ENCODE data around the gene EFCAB3. TPM values are rescaled to one million over a fixed set of nuclear protein-coding genes. Genes with fewer than 3 reads are reported as not detected.
"Not testable (repeated sequence)": the region's sequence is repeated elsewhere in the genome, so short reads cannot be mapped to it uniquely, and the experiment has no call there.

The EFCAB3 gene
- total and polyA plus RNA-seq, 12 donors = not detected

DNA sequence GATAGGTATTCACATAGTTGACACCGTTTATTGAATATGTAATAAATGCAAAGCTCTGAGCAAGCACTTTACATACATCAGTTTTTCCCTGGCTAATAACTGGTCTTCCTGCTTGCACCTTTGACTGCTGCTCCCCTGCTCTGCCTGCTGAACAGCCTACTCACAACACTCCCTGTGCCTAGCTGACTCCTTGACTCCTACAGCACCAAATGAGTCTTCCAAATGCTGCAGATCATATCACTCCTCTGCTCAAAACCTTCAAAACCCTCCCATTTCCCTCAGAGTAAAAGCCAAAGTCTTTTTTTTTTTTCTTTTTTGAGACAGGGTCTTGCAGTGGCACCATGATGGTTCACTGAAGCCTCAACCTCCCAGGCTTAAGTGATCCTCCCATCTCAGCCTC, 18.5 kb downstream of the EFCAB3 start:
- no peak for DNase-seq
- Histone ChIP-seq H3K27me3 (peaks cover 3% of the 10 kb centered on the region), H3K27ac (no peak overlapping the region), H3K4me1 (replicated peaks in 1 of 2) (no peaks in the 10 kb centered on the region), H3K4me3 (no peak overlapping the region), H3K9me3 (replicated peaks in 1 of 3) (no peaks in the 10 kb centered on the region), H3K36me3 (replicated peaks in 1 of 2) (no peaks in the 10 kb centered on the region)
- intact Hi-C loops (cut with DNase I) = no loop called here
- 93 to 96% (median 95%) methylated on average over 1 of the region's 1 CpG for WGBS, 4 donors
- TF ChIP-seq POLR2A (IDR thresholded peaks at IDR 0.05) = no peak
- TF ChIP-seq, protein P1, sequence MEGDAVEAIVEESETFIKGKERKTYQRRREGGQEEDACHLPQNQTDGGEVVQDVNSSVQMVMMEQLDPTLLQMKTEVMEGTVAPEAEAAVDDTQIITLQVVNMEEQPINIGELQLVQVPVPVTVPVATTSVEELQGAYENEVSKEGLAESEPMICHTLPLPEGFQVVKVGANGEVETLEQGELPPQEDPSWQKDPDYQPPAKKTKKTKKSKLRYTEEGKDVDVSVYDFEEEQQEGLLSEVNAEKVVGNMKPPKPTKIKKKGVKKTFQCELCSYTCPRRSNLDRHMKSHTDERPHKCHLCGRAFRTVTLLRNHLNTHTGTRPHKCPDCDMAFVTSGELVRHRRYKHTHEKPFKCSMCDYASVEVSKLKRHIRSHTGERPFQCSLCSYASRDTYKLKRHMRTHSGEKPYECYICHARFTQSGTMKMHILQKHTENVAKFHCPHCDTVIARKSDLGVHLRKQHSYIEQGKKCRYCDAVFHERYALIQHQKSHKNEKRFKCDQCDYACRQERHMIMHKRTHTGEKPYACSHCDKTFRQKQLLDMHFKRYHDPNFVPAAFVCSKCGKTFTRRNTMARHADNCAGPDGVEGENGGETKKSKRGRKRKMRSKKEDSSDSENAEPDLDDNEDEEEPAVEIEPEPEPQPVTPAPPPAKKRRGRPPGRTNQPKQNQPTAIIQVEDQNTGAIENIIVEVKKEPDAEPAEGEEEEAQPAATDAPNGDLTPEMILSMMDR (IDR thresholded peaks at IDR 0.05) = no peak

DNA sequence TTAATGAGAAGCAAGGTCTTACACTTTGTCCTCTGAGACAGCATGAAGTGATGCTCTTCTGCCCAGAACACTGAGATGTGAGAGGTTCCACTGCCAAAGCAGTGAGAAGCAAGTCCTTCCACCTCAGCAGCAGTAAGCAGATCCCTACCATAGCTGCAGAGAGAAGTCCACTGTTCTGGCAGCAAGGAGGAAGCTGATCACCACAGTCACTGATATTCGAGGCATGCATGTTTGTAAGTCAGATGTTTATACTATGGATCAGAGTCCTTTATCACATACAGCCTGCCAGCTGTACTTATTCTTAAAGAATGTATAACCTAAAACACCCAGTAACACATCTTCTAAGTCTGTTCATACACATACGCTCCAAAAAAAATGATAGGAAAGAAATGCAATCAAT, 25.1 kb downstream of the EFCAB3 start:
- H3K4me3 ChIP-seq = no peak overlapping the region
- DNase-seq = no peak
- H3K4me1 ChIP-seq (replicated peaks in 1 of 2) = no peaks in the 10 kb centered on the region
- intact Hi-C loops (cut with DNase I) = no loop called here
- no peaks in the 10 kb centered on the region for H3K27me3 ChIP-seq
- H3K9me3 ChIP-seq (replicated peaks in 1 of 3) = no peaks in the 10 kb centered on the region
- H3K36me3 ChIP-seq (replicated peaks in 1 of 2) = no peaks in the 10 kb centered on the region
- no peak overlapping the region for H3K27ac ChIP-seq
- 60 to 87% (median 70%) methylated on average over 2 of the region's 2 CpGs for WGBS, 4 donors
- no peak for TF ChIP-seq POLR2A (IDR thresholded peaks at IDR 0.05)
- TF ChIP-seq, protein P1 (IDR thresholded peaks at IDR 0.05) = no peak

DNA sequence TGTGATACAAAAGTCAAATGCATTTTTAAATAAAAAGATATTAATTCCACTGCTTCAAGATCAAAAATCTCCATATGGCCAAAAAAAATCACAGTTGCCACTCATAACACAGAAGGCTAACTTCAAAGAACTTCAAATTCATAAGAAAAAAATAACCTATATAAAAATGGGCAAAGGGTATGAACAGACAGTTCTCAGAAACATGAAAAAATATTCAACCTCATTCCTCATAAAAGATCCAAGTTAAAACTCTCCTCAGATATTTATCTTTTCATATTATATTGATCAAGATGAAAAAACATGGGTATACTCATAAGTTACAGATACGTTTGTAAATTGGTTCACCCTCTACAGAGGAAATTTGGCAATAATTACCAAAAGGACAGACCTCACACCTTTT, 32.7 kb downstream of the EFCAB3 start:
- H3K9me3 ChIP-seq (replicated peaks in 1 of 3); H3K4me3 ChIP-seq; H3K36me3 ChIP-seq (replicated peaks in 1 of 2); H3K4me1 ChIP-seq (replicated peaks in 1 of 2); intact Hi-C loops (cut with DNase I); H3K27ac ChIP-seq; H3K27me3 ChIP-seq; DNase-seq: not testable (repeated sequence)
- WGBS, 4 donors = 75 to 88% (median 81%) methylated on average over 1 of the region's 1 CpG

DNA sequence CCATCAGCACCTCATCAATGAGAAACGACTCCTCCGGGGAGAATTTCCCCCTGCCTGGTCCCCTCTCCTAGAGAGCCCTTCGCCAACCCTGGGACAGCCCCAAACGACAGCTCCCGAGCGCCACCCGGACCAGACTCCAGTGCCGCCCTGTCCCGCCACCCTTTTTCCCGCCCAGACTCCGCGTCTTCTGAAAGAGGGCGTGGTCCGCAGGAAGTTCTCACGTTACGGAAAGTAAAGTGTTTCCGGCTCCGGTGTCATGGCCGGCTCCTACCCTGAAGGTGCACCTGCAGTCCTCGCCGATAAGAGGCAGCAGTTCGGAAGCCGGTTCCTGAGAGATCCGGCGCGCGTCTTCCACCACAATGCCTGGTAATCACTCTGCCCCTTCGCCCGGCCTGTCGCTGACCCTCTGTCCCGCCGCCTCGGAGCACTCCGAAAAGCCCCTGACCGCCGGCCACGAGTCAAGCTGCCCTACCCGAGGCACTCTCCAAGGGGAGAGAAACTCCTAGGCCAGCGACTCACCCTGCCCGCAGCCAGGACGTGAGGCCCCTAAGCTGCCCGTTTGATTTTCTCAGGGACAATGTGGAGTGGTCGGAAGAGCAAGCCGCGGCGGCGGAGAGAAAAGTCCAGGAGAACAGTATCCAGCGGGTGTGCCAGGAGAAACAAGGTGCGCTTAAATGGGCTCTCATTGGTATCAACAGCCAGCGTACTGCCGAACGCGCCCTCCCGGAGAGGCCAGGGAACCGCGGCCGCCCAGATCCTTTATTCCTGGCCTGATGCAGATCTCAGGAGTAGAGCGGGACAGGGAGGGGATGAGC, 43.5 kb downstream of the EFCAB3 start, which contains the start of gene METTL2A:
TSS of gene METTL2A (plus strand) at position 251 of the 815 bp plus-strand sequence. CDS start at position 257, 6 bp downstream.
- H3K36me3 ChIP-seq (replicated peaks in 1 of 2); intact Hi-C loops (cut with DNase I); H3K9me3 ChIP-seq (replicated peaks in 1 of 3); H3K4me1 ChIP-seq (replicated peaks in 1 of 2); H3K27me3 ChIP-seq: not testable (repeated sequence)
- Histone ChIP-seq H3K27ac (peak within 1 kb of the TSS in 4 of 5 donors; percentile 36 to 87 (median 62)), H3K4me3 (peak within 1 kb of the TSS; percentile 39 to 85 (median 50))
- DNase-seq = peak; percentile 82 to 94 (median 88)
- TF ChIP-seq POLR2A (IDR thresholded peaks at IDR 0.05) = peak in 1 of 2 donors; percentile 69
- TF ChIP-seq, protein P1 (IDR thresholded peaks at IDR 0.05) = peak in 5 of 6 experiments; percentile 20 to 53 (median 26)
- 1% methylated on average over 30 to 58 of the region's 58 CpGs for WGBS, 4 donors

DNA sequence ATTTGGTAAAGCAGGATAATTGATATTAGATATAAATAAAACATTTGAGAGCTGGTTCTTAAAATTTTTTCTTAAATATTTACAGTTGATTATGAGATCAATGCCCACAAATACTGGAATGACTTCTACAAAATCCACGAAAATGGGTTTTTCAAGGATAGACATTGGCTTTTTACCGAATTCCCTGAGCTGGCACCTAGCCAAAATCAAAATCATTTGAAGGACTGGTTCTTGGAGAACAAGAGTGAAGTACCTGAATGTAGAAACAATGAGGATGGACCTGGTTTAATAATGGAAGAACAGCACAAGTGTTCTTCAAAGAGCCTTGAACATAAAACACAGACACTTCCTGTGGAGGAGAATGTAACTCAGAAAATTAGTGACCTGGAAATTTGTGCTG, 45.9 kb downstream of the EFCAB3 start:
- H3K4me1 ChIP-seq (replicated peaks in 1 of 2); H3K4me3 ChIP-seq; DNase-seq; H3K9me3 ChIP-seq (replicated peaks in 1 of 3); H3K27ac ChIP-seq; H3K27me3 ChIP-seq; intact Hi-C loops (cut with DNase I): not testable (repeated sequence)
- 54 to 73% (median 59%) methylated on average over 1 to 2 of the region's 2 CpGs for WGBS, 4 donors
- H3K36me3 ChIP-seq (replicated peaks in 1 of 2) = peaks cover 0 to 12% of the 10 kb centered on the region in 2 donors

DNA sequence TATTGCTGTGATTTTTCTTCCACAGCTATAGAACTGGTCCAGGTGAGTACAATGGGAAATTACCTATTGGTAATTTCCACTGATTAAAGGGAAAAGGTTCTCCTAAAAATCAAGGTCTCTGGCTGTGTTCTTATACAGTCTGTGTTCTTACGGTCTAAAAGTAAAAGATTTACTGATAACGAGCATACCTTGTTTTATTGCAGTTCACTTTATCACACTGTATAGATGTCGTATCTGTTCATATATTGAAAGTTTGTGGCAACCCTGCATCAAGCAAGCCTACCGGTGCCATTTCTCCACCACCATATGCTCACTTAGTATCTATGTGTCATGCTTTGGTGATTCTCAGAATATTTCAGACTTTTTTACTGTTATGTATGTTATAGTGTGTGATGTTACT, 54.9 kb downstream of the EFCAB3 start:
- intact Hi-C loops (cut with DNase I); H3K9me3 ChIP-seq (replicated peaks in 1 of 3); H3K4me1 ChIP-seq (replicated peaks in 1 of 2); H3K27ac ChIP-seq; H3K27me3 ChIP-seq; H3K36me3 ChIP-seq (replicated peaks in 1 of 2); DNase-seq; H3K4me3 ChIP-seq: not testable (repeated sequence)
- 94 to 98% (median 95%) methylated on average over 4 of the region's 4 CpGs for WGBS, 4 donors

DNA sequence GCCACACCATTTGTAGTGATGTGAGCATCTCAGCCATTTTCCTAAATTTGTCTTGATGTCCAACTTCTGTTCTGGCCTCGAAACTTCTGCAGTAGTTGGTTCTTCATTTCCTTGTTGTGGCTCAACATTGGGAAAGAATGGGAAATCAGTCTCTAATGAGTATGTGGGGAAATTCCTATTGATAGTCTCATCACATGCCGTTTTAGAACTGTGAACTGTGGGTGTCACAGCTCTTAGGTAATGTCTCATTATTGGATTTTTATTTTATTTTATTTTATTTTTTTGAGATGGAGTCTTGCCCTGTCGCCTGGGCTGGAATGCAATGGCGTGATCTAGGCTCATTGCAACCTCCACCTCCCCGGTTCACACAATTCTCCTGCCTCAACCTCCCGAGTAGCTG, 60.8 kb downstream of the EFCAB3 start:
- H3K4me3 ChIP-seq; H3K9me3 ChIP-seq (replicated peaks in 1 of 3); intact Hi-C loops (cut with DNase I); H3K4me1 ChIP-seq (replicated peaks in 1 of 2); H3K27me3 ChIP-seq; DNase-seq; H3K27ac ChIP-seq: not testable (repeated sequence)
- H3K36me3 ChIP-seq (replicated peaks in 1 of 2) = peaks cover 0 to 28% of the 10 kb centered on the region in 2 donors
- 95 to 98% (median 96%) methylated on average over 6 of the region's 6 CpGs for WGBS, 4 donors
